ENCODE results near the gene FHIT.
"Not testable (repeated sequence)": the region's sequence is repeated elsewhere in the genome, so short reads cannot be mapped to it uniquely, and the experiment has no call there.

The FHIT gene

GRCh38 chr3:61226166-61226686 lies 25.0 kb downstream of the FHIT start:
- DNase-seq, result no peak

DNA sequence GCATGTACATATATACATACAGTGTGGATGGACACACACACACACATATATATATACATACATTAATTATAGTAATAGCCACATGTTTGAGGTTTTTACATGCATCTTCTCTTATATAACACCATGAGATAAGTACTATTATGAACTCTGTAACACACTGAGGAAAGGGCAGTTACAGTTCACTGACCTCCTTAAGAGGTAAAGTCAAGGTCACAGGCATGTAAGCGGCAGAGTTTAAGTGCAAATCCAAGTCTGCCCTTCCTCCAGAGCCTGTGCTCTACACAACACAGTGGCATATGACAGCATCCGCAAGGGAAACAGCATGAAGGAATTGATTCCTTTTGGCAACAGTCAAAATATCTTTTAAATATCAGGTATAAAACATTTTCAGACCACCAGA lies 26.4 kb downstream of the FHIT start:
- no peak for DNase-seq

DNA sequence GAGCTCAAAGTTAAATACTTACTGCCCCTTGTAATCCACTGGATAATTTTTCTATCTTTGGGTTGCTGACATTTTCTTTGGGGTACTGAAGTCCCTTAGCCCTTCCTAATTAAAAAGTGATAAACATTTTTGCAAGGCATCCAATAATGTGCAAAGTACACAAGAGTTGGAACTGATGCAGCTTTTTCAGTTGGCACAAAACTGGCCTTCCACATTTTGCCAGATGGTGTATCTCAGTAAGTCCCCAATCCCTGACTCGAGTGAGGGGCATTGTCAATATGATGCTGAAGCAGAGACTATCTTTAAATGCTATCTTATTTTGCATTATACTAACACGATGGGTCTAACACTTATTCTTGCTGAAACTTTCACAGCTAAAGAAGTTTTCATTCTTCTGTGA lies 27.8 kb downstream of the FHIT start:
- DNase-seq, result peak in 1 of 2 experiments; percentile 14

GRCh38 chr3:61222467-61222866 lies 28.8 kb downstream of the FHIT start:
- DNase-seq, result no peak

- no peak for DNase-seq
Observed at GRCh38 chr3:61221759-61222362, 29.4 kb downstream of the FHIT start.

DNA sequence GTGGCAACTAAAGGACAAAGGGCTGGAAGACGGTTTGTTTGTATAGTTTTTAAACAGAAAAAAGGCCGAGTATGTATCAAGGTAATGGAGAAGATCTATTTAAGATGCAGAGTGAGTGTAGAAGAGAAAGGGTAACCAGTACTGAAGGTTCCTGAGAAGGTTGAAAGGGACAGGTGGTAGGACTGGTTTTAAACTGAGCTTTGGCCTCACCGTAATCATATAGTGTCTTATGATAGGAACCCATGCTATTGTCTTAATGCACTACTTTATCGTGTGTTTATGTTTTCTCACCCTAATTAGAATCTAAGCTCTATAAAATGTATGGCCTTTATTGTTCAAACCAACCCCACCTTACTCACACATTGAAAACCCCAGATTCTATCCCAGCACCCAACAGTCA lies 32.7 kb downstream of the FHIT start:
- DNase-seq, result no peak

DNA sequence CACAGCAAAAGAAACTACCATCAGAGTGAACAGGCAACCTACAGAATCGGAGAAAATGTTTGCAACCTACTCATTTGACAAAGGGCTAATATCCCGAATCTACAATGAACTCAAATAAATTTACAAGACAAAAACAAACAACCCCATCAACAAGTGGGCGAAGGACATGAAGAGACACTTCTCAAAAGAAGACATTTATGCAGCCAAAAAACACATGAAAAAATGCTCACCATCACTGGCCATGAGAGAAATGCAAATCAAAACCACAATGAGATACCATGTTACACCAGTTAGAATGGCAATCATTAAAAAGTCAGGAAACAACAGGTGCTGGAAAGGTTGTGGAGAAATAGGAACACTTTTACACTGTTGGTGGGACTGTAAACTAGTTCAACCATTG lies 35.1 kb downstream of the FHIT start:
- not testable (repeated sequence) for DNase-seq

- DNase-seq, result no peak
Observed at GRCh38 chr3:61202086-61202485, 49.2 kb downstream of the FHIT start.

GRCh38 chr3:61201071-61201470 lies 50.2 kb downstream of the FHIT start:
- DNase-seq, result no peak

DNA sequence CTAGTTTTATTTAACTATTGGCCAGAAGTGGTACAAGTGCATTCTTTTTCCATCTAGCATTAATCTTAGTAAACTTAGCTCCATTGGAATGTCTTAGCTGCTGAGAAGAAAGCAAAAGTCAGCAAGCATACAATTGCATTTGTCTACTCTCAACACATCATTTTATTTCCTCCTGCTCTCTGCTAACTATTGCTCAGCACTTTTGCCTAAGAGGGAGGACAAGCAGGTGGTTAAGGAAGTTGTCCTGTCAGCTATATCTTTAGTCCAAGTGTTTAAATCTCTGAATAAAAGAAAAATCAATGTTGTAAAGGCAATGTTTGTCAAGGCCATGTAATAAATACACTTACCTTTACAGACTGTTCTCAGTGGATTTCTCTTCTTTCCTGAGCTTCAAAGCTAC lies 51.0 kb downstream of the FHIT start:
- DNase-seq, result no peak

DNA sequence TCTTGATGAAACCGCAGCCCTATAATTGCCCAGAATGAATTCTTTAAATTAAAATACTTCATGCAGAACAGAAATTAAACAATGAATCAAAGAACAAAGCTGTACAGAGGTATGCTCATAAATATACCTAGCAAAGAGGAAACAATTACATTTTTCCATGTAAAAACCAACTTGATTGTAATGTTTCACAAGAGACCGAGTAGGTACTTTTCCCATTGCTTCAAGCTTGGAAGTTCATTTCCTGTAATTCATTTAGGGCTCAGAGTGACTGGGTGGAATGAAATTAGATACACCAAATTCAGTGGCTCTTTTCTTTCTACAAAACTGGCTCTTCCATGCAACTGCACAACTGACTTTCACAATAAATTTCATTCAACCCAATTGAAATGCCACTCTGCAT lies 51.4 kb downstream of the FHIT start:
- no peak for DNase-seq

- no peak for DNase-seq
Observed at GRCh38 chr3:61194892-61195538, 56.2 kb downstream of the FHIT start.

- peak in 1 of 2 experiments; percentile 1 for DNase-seq
Observed at GRCh38 chr3:61192222-61192621, 59.0 kb downstream of the FHIT start.

- not testable (repeated sequence) for DNase-seq
Observed at GRCh38 chr3:61190205-61190604, 61.0 kb downstream of the FHIT start.

DNA sequence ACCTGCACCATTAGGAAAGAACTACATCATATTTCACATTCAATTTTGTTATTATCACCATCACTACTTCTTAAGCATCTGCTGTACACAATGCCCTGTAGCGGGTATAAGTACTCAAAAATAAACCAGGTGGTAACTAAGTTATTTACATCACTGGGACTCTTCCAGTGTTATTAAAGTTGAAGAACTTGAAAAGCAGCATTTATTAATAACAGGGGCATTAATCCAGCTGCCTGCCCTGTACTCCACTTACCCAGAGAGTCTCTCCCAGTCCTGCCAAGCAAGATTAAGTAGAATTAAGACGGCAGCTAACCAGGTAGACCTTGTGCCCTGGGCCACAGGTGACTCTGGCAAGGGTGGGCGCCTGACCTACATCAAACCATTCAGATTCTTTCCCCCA lies 65.2 kb downstream of the FHIT start:
- DNase-seq, result peak; percentile 3 to 16

DNA sequence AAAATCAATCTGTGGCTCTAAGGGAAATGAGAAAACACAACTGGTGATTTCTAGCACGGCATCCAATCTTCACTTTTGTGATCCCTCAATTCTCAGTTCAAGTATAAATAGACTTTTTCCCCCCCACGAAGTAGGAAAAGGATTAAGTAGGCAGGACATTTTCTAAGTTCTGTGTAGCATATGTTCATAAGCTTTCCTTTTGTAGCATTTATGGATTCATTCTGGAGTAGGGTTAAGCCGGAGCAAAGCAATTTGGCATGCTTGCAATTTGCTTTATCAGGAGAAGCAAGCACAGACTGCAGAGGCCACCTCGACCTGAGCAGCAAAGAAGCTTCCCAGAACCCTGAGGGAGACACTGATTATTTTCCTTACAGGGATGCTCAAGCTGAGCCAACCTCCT lies 66.3 kb downstream of the FHIT start:
- DNase-seq, result peak; percentile 8 to 72

- no peak for DNase-seq
Observed at GRCh38 chr3:61182662-61183061, 68.6 kb downstream of the FHIT start.

DNA sequence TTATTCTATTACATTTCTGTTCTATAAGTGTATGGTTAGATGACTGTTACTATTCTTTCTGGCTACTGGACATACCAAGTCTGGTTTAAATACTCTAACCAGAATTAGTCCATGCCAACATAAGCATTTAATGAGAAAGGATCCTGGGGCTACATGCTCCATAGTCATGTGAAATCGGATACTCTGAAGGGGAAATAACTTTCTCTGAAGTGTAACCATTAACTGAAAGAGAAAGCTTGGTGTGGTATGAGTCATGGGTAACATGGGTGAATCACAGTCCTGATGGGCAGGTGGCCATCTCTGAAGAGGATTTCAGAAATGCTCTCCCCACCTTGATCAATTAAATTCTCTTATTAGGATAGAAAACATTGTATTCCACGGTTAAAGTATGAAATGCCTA lies 69.4 kb downstream of the FHIT start:
- peak; percentile 15 to 63 for DNase-seq

- DNase-seq, result no peak
Observed at GRCh38 chr3:61180206-61180605, 71.0 kb downstream of the FHIT start.

DNA sequence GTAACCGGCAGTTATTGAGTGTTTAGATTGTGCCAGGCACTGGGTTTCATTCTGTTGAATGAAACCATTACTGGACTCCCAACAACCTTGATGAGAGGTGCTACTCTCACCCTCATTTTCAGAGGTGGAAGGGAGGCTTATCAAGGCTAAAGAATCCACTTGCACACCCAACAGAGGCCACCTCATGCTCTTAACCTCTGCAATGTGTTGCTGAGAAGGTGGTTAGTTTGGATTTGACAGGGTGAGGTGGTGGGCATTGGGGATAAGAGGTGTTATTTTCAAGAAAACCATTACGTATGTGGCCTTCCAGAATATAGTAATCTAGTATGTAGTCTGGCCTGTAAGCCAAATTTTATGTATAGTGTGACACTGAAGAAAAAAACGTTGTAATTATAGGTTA lies 73.1 kb downstream of the FHIT start:
- DNase-seq, result no peak

DNA sequence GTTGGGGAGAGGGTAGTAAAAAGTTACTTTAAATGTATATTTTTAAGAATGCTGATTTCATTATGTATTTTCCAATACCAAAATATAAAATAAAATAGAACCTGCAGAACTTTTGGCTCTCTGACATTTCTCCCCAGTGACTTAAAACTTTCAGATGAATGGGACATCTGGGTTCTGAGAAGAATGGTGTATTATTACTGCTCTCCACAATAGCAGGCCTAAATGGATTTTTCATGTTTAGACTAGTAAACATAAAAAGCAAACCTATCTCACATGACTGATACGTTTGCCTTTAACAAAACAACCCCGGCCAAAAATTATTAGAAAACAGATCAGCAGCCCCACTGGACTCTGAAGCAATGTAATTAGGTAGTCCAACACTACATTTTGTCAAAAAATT lies 73.8 kb downstream of the FHIT start:
- no peak for DNase-seq

GRCh38 chr3:61173676-61174075 lies 77.6 kb downstream of the FHIT start:
- no peak for DNase-seq

DNA sequence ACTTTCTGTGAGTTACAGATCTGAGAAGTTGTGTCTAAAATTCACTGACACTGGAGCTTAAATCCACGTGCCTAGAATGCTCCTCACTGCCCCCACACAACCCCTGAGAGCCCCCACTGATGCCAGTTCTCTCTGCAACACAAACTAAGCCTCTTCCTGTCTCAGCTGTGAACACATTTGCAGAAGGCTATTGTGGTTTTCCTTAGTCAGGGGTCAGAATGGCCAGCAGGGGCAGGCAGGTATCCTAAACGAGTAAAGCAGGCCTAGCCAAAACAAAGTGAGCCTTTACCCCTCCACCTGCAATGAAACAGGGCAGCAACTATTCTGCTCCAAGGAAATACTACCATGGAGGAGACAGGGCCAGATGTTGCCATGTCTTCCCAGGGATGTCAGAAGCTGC lies 78.6 kb downstream of the FHIT start:
- no peak for DNase-seq

DNA sequence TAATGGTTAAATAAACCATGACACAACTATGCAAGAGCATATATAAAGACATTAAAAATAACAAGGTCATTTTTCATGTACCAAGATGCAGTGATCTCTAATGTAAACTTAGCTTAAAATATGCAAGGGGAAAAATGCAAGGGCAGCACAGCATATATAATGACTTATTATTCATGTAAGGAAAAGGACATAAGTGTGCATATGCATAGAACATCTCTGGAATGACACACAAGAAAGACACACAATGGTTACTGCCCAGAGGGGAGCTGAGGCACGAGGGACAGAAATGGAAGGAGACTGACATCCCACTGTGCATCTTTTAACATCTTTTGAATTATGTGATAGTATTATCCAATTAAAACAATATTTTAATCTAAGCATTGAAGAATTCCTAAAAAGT lies 79.0 kb downstream of the FHIT start:
- no peak for DNase-seq

Measured in NCI-H524 (cell line).